Stimulated activated CD4-positive, alpha-beta T cell treated with anti-CD3 and anti-CD28 coated beads, Interleukin-15, amount 100 ng/mL, for 1 hour (primary cell): ENCODE results near the gene HAGH.

Source experiments
- DNase-seq, 2 donors: peaks; one replicate each; pipeline ENCODE4 v3.0.0-alpha.2; 2020; ENCODE audit warnings: low read depth in 1 of 2, low spot score in 1 of 2

Gene HAGH

DNA sequence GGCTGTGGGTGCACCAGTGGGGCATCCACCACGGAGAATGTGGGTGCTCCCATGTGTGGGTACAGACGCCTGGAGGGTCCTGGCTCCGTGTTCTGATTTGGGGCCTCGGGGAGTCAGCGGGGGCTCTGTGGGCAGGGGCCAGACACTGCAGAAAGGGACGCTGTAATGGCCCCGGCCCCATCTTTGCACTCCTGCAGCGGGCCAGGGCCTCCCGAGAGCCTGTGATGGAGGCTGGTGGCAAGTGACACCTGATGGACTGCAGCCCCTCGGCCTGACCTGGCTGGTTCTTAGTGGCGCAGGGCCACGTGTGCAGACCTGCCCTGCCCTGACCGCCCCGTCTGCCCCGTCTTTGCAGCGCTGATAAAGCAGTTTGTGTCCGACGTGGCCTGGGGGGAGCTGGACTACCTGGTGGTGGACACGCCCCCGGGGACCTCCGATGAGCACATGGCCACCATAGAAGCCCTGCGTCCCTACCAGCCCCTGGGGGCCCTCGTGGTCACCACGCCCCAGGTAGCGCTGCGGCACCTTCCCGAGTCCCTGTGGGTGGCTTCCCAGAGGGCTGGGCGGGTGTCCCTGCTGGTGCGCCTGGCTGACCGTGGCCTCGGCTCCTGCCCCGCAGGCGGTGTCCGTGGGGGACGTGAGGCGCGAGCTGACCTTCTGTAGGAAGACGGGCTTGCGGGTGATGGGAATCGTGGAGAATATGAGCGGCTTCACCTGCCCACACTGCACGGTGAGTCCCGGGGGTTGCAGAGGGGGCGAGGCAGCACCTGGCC is 39.1 kb downstream of the HAGH start:
- no peak for DNase-seq

DNA sequence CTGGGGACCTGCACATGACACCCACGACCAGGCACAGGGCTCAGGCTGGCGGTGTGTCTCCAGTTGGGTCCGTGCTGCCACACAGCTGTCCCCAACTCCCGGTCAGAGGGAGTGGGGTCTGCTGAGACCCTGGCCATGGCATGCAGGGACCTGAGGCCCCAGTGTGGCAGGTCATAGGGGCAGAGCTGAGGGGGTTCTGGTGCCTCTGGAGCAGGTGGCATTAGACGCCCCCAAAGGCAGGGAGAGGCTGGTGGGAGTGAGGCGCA is 39.6 kb downstream of the HAGH start:
- DNase-seq: no peak

DNA sequence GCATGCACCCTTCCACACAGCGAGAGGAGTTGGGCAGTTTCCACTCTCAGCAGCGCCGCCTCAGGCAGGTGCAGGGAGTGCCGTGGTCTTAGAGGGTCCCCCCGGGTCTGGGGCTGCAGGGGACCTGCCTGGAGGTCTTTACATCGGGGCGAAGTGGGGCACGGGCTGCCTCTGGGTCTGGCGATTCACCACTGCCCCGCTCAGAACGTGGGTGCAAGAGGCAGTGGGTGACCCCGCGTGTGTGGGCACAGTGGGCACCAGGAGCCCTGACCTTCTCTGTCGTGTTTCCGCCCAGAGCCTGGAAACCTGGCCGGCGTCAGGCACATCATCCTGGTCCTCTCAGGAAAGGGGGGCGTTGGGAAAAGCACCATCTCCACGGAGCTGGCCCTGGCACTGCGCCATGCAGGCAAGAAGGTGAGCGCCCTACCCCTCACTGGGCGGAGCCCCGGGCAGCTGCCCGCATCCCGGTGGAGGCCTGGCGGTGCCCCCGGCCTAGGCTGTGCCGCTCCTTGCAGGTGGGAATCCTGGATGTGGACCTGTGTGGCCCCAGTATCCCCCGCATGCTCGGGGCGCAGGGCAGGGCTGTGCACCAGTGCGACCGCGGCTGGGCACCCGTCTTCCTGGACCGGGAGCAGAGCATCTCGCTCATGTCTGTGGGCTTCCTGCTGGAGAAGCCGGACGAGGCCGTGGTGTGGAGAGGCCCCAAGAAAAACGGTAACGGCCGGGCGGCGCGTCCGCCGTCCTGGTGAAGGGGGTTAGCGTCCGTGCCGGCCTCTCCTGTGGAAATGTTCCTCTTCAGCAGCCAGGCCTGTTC is 40.2 kb downstream of the HAGH start:
- no peak for DNase-seq

DNA sequence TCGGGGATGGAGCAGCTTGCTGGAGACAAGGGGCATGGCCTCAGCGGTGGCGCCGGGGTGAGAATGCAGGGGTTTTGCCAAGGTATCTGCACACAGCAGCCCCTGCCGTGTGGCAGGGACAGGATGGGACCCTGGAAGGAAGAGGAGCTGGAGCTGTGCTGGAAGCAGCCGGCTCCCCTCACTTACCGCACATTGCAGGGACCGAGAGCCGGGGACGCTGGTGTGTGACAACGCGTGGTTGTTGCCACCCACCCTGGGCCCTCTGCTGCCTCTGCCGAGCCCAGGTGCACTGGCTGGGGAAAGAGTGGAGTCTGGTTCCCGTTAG is 40.8 kb downstream of the HAGH start:
- no peak for DNase-seq

DNA sequence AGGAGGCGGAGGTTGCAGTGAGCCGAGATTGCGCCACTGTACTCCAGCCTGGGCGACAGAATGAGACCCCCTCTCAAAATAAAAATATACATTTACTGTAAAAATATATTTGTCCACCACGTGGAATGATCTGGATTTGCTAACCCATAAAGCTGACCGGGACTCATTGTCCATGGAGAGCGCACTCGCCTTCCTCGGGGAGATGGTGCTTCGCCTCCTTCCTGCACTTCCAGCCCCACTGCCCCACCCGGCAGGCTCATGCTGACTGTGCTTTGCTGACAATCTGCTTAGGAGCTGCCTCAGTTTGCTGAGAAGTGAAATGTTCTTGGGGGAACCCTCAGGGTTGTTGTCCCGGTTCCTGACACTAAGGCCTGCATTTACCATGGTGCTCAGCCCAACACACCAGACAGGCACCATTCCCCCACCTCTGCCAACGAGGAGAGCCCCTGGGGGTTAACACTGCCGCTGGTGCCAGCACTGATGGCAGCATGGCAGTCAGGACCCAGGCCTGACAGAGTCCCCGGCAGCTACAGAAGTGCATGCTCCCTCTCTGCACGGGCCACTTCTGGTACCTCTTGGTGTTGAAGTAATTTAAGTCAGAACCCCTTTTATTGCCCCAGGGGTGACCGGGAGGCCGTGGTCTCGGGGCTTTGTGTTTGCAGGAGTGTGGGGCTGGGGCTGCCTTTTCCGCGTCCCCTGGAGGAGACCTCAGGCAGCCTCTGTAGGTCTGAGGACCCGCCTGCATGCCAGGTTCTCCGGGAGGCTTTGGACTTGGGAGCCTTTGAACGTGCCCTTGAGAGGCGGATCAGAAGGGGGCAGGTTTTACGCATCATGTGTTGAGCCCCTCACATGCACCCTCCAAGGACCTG is 41.4 kb downstream of the HAGH start:
- DNase-seq: no peak

DNA sequence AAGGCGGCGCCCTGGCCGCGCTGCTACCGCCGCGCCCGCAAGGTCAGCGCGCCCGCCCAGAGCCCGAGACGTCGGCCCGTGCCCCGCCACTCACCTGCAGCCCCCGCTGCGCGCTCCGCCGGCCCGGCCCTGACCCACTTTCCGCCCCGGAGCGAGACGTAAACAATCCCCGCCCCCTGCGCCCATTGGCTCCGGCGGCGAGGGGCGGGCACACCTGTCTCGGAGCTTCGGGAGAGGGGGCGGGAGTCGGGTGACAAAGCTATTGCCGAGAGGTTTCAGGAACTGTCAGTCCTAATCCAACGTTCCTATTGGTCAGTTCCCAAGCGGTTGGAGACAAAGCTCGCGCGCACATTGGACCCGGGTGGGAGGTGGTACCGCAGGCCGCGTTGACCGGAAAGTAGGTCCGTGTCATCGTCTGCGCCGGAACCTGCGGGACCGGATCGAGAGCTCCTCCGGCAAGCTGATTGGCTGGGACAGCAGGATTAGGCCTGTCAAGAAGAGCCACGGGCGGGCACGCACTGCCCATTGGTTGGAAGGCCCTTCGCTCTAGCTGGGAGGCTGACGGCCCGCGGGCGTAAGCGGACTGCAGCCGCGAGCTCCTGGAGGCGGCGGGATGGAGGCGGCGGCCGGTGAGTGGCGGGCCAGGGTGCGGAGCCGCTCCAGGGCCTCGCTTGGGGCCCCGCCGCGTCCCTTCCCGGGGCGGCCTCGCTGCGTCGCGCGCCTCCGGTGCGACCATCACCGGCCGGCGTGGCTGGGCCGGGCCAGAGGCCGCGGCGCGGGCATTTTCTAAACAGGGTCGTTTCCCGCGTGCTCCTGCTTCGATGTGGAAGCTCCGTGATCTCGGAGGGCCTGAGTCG is 44.0 kb downstream of the HAGH start, which contains the start of the genes NUBP2 and SPSB3:
TSS of gene NUBP2 (plus strand) at position 553 of the 857 bp plus-strand sequence. CDS start at position 614, 61 bp downstream.
TSS of gene SPSB3 (minus strand) at position 164 of the 857 bp plus-strand sequence. CDS start 1,088 bp downstream, outside the sequence.
- DNase-seq: peak; percentile 90 to 96

DNA sequence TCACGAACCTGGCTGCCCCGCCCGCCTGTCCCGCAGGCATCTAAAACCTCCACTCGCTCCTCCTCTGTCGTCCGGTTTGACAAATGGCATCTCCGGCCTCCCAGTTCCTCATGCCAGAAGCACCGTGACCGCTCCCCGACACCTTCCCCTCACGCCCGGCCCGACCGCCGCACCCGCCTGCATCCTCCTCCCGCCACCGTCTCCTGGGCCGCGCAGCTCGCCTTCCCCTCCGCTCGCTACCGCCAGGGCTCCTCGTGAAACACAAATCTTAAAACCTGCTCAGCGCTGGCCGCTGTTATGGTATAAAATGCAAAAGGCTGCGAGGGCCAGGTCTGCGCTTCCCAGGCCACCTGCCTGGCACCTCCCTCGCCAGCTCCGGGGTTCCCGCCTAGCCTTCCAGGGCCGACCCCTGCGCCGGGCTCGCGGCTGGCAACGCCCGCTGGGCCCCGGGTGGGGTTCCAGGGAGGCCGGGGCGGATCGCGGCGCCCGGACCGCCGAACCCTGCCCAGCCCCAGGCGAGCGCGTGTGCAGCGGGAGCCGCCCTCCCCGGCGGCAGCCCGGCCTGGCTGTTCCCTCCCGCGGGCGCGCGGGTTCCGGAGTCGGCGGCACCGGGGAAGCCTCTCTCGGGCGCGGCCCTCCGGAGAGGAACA is 44.7 kb downstream of the HAGH start:
- no peak for DNase-seq

DNA sequence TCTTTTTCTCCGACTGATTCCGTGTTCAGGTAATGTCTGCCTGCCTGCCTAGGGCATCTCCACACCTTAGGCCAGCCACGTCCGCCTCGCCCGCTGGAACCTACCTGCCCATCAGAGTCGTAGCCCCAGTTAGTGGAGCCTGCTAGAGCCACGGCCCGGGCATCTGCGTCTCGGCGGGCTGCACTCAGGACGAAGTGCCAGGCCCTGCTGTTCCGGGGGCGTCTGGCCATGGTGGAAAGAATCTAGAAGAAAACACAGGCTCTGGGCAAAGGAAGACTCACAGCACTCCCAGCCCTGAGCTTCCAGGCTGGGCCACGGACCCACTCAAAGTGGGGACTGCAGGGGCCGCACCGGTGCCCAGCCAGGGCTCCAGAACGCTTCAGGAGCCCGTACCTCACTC is 45.4 kb downstream of the HAGH start:
- no peak for DNase-seq

DNA sequence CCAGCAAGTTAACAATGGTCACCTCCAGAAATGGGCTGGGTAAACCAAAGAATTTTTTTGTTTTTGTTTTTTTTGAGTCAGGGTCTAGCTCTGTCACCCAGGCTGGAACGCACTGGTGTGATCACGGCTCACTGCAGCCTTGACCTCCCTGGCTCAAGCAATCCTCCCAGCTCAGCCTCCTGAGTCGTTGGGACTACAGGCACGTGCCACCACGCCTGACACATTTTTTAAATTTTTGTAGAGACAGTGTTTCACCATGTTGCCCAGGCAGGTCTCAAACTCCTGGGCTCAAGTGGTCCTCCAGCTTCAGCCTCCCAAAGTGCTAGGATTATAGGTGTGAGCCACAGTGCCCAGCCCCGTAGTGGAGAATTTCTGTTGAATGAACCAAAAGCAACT is 46.0 kb downstream of the HAGH start:
- no peak for DNase-seq

DNA sequence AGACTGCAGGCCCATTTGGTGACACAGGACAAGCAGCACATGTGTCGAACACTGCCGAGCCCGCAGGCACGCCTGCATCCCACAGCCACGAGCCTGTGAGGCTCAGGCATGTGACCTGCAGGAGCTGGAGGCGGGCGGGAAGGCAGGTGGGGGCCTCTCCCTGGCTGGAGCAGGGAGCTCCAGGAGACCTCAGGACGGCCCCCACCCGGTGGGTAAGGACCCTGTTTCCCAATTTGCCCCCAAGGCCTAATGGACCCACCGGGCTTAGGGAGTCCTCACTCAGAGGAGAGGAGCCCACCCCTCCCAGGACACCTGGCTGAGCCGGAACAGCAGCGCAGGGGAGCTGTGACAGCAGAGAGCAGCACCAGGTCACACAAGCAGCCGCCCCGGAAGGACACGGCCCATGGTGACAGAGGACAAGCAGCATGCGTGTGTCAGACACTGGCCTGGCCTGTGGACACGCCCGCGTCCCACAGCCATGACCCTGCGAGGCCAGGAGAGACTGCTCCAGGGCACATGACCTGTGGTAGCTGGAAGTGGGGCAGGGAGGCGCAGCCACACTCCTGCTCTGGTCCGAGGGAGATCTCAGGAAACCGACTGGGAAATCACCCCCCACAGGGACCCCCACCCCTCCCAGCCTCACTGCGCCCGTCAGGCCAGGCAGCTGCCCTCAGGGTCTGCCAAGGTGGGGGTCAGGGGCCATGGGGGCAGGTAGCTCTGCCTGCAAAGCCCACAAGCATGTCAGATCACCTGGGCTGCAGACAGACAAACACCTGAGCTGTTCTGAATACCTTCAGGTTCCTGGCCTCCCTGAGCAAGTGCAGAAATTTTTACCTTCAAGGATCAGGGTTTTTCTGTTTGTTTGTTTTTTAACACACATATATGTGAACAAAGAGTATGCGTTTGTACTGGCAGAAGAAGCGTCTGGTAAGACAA is 46.6 kb downstream of the HAGH start:
- no peak for DNase-seq

DNA sequence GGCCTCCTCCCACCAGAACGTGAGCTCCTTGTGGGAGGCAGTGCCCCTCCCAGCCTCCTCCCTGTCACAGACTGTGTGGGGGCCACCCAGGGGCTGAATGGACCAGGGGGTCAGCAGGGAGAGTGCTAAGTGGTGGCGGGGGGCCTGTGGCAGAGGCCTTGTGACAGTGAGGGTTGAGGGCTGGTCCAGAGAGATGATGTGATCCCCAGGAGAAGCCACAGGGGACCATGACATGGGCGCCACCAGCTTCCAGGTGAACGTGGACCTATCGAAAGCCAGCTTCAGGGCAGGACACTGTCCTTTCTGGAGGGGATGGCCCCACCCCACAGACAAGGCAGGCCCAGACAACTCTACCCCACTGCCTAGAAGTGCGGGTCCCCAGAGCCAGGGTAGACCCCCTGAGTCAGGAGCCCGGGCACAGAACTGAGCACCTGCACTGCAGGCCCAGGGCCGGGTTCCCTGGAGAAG is 47.4 kb downstream of the HAGH start:
- no peak for DNase-seq

DNA sequence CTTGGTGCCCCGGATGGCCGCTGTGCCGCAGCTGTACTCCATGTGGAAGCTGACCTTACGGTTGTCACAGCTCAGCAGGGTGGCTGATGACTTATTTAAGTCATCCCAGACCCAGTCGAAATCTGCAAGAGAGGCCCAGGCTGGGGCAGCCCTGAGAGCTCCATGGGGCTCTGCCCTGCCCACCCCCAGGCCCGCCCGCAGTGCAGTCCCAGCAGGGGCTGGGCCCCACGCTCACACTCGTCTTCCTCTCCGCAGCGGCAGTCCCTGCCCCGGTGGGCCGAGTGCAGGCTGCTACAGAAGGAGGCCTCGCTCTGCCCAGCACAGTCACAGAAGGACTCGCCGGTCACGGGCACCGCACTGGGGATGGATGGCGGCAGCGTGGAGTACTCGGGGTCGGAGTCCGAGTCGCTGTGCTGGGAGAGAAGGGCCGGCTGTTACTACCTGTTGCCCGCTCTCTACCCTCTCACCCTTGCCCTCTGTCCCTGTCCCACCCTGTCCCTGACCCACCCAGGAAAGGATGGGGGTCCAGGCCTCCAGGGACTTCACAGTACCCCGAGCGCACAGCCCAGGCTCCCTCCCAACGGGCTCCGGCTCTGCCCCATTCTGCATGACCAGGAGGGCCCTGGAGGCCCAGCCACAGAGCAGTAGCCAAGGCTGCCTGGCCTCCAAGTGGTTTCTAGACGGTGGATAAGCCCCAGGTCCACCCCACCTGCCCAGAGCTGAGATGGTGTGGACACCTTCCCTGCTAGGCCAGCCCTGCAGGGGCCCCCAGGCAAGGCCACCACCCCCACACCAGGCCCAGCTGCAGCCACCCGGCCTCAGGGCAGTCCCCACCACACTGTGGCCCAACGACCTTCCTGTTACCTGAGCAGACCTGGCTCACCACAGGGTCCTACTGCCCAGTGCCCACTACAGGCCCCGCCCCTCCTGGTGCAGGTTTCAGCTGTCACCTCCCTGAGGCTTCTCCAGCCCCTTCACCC is 48.1 kb downstream of the HAGH start:
- DNase-seq: no peak

DNA sequence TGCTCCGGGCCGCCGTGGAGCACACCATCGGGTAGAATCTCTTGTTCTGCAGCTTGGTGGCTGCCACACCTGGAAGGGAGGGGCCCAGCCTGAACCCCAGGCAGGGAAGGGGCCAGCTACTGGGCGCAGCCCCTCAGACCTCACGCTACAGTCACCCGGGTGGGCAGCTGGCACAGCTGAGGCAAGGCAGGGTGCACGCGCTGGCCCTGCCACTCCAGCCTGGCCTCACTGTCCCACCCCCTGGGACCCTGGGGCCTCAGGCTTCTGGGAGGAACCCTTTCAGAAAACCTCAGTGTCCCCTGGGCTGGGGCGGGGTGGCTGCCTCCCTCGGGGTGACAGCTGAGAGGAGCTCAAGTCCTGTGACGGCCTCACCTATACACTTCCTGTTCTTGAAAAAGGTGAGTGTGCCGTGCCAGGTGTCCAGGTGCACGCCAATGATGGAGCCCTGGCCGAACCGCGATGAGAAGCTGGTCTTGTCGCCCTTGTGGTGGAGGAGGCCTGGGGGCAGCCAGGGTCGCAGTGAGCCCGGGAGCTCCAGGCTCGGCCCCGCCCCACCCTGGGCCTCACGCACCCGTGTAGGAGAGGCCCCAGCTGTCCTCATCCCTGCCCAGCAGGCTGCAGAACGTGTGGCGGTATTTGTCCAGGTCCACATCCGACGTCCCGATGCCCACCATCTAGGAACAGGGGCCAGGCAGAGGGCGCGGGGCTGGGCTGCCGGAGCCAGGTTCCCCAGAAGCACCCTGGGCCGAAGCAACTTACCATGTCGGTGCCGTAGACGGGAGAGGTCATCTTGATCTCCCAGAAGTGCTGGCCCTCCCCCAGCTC is 49.0 kb downstream of the HAGH start:
- DNase-seq: no peak

DNA sequence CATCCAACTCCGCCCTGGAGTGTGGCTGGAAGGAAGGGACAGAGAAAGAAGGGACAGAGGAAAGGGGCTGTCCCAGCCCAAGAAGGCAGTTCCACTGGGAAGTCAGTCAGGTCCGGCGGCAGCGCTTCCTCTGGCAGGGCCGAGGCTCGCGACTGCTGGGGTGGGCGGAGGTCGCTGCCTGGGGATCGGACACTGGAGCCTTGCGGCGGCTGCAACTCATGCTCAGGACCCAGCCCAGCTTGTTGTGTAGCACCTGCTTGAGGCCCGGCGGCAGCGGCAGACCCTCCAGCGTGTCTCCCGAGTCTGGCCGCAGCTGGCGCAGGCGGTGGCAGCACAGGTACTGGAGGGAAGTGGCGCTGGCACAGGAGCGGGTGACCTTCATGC is 49.6 kb downstream of the HAGH start:
- DNase-seq: no peak

DNA sequence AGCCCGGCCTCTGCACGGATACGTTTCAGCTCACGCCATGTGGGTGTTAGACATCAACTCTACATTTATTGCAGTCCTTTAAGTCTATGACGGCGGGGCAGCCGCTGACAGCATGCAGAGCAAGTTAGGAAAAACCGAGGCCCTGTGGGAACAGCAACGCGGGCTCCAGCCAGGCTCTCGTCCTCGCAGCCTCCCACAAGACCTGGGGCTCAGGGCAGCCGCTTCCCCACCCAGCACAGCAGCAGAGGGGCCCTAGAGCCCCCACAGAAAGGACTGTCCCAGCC is 50.0 kb downstream of the HAGH start:
- no peak for DNase-seq

DNA sequence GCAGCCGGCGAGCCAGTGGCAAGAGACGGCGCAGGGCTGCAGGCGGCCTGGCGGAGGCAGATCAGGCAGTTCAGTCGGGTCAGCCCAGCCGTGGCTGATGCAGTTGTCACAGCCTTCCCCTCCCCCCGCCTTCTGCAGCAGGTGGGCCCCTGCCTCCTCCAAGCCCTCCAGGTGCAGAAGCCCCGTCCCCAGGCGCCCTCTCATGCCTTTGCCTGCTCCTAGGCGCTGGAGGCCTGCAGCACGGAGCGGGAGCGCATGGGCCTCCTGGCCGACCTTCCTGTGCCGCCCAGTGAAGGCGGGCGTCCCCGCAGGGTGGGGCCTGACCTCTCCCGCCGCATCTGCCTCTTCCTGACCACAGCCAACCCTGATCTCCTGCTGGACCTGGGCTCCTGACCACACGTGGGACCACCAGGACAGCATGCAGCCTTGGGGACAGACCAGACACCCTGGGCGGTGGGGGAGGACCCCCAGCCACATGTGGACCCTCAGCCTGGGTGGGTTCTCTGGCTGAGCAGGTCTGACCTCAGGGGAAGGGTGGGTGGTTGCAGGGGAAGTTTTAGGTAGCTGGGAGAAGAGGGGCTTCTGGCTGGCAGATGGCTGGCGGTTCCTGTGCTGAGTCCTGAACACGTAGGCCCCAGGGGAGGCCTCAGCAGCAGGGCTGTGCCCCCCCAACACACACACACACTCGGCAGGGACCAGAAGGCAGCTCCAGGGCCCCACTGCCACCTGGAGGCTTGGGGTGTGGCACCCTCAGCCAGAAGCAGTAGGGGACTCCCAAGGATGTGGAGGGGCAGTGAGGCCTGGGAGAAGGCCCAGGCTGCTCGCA is 50.6 kb downstream of the HAGH start:
- DNase-seq: no peak
